ENCODE data around the gene GNA14. TPM values are rescaled to one million over a fixed set of nuclear protein-coding genes. Genes with fewer than 3 reads are reported as not detected.

Gene GNA14
- total RNA-seq, 1 donor from 2014 or later: 15.6 TPM

DNA sequence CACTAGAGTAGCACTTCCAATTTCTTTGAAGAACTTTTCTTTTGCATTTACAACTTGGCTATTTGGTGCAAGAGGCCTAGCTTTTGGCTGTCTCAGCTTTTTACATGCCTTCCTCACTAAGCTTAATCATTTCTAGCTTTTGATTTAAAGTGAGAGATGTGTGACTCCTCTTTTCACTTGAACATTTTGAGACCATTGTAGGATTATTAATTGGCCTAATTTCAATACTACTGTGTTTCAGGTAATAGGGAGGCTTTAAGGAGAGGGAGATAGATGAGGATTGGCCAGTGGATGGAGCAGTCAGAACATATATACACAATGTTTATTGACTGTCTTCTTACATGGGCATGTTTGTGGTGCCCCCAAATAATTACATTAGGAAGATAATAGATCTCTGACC is 161.7 kb downstream of the GNA14 start:
- Histone ChIP-seq H3K9me3 (peaks cover 8% of the 10 kb centered on the region), H3K4me1 (no peaks in the 10 kb centered on the region), H3K27ac (no peak overlapping the region), H3K27me3 (ENCODE audit: low read depth) (no peaks in the 10 kb centered on the region), H3K36me3 (no peaks in the 10 kb centered on the region), H3K4me3 (no peak overlapping the region)
- TF ChIP-seq, protein P1, sequence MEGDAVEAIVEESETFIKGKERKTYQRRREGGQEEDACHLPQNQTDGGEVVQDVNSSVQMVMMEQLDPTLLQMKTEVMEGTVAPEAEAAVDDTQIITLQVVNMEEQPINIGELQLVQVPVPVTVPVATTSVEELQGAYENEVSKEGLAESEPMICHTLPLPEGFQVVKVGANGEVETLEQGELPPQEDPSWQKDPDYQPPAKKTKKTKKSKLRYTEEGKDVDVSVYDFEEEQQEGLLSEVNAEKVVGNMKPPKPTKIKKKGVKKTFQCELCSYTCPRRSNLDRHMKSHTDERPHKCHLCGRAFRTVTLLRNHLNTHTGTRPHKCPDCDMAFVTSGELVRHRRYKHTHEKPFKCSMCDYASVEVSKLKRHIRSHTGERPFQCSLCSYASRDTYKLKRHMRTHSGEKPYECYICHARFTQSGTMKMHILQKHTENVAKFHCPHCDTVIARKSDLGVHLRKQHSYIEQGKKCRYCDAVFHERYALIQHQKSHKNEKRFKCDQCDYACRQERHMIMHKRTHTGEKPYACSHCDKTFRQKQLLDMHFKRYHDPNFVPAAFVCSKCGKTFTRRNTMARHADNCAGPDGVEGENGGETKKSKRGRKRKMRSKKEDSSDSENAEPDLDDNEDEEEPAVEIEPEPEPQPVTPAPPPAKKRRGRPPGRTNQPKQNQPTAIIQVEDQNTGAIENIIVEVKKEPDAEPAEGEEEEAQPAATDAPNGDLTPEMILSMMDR (IDR thresholded peaks at IDR 0.05): no peak
- no peak for DNase-seq
- ATAC-seq: no peak
- intact Hi-C loops (cut with DNase I): no loop called here

DNA sequence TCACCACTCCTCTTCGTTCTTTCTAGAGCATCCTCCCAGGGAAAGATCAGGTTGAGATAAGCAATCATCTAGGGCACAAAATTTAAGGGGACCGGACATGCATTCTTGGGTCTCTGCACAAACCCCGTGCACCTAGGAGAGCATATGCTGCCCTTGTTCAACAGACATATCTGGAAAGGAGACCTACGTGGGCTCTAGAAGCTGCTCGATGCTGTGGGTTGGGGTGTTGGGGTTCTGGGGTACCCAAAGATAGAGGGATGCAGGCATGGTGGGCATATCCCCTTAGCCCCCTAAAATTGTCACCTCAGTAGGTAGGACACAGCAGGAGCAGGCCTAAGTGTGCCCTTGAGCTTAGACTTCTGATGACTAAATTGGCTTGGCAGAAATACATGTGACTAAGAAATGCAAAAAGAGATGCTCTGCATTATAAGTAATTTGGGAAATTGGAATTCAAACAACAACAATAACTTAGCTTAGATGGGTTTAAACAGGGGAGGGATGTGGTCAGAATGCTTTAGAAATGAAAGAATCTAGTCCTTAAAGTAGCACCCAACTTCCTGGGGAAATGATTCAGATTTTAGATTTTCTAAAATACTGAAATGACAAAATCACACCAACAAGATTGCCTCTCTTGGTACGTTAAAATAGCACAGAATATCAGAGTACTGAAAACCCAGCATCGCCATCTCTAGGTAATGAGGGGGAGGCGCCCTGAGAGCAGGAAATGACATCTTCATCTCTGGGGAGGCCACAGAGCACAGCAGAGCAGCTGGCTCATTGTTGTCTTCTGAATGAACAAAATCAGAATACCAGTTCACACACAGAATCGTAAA is 172.3 kb downstream of the GNA14 start:
- Histone ChIP-seq H3K27me3 (ENCODE audit: low read depth) (no peaks in the 10 kb centered on the region), H3K9me3 (peaks cover 8% of the 10 kb centered on the region), H3K36me3 (no peaks in the 10 kb centered on the region), H3K4me1 (no peaks in the 10 kb centered on the region), H3K27ac (no peak overlapping the region), H3K4me3 (no peak overlapping the region)
- DNase-seq (no peak), ATAC-seq (no peak)
- intact Hi-C loops (cut with DNase I): no loop called here
- TF ChIP-seq, protein P1 (IDR thresholded peaks at IDR 0.05): no peak

DNA sequence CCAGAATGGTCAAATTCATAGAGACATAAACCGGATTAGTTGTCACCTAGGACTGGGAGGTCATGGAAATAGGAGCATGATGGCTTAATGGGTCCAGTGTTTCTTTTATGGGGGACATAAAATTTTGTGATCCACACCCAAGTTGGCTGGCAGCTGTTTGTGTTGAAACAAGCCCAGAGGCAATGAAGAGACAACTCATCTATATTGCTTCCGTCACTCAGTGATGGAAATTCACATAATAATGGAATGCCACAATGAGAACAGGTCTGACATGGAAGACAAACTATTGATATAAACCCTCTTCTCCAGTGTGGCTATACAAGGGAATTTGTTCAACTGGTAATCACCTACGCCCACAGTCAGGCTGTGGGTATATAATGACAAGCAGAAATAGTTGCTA is 173.2 kb downstream of the GNA14 start:
- Histone ChIP-seq H3K4me3 (no peak overlapping the region), H3K27ac (no peak overlapping the region), H3K9me3 (peaks cover 8% of the 10 kb centered on the region), H3K36me3 (no peaks in the 10 kb centered on the region), H3K4me1 (no peaks in the 10 kb centered on the region), H3K27me3 (ENCODE audit: low read depth) (no peaks in the 10 kb centered on the region)
- intact Hi-C loops (cut with DNase I): no loop called here
- TF ChIP-seq, protein P1 (IDR thresholded peaks at IDR 0.05): no peak
- no peak for ATAC-seq
- DNase-seq: no peak

DNA sequence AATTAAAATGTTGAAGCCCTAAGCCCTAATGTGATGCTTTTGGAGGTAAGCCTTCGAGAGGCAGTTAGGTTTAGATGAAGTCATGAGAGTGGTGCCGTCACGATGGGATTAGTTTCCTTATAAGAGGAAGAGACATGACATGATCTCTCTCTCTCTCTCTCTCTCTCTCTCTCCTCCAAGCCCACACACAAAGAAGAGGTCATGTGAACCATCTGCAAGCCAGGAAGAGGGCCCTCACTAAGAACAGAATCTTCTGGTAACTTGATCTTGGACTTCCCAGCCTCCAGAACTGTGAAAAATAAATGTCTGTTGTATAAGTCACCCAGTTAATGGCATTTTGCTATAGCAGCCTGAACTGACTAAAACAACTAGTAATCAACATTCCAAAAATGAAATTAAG is 175.5 kb downstream of the GNA14 start:
- Histone ChIP-seq H3K27ac (no peak overlapping the region), H3K9me3 (peaks cover 8% of the 10 kb centered on the region), H3K27me3 (ENCODE audit: low read depth) (no peaks in the 10 kb centered on the region), H3K36me3 (no peaks in the 10 kb centered on the region), H3K4me3 (no peak overlapping the region), H3K4me1 (no peaks in the 10 kb centered on the region)
- DNase-seq (no peak), ATAC-seq (no peak)
- intact Hi-C loops (cut with DNase I): no loop called here
- TF ChIP-seq, protein P1 (IDR thresholded peaks at IDR 0.05): no peak

DNA sequence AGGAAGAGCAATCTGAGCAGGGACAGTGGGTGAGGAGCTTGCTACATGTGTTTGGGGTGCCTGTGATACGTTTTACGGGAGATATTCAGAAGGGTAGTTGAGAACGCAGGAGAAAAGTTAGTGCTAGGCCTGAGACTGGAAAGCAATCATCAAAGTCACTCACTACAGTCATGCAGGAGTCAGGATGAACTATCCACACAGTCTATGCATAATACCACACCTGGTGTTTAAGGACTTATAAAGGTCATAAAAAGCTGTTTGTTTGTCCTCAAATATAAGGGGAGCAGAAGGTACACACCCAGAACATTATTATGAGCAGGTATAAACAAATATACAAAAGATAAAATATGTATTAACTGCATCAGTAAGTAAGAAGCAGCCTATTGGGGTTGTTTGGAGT is 176.6 kb downstream of the GNA14 start:
- Histone ChIP-seq H3K36me3 (no peaks in the 10 kb centered on the region), H3K4me3 (no peak overlapping the region), H3K9me3 (peaks cover 8% of the 10 kb centered on the region), H3K27ac (no peak overlapping the region), H3K4me1 (no peaks in the 10 kb centered on the region), H3K27me3 (ENCODE audit: low read depth) (no peaks in the 10 kb centered on the region)
- DNase-seq (no peak), ATAC-seq (no peak)
- TF ChIP-seq, protein P1 (IDR thresholded peaks at IDR 0.05): no peak
- intact Hi-C loops (cut with DNase I): no loop called here
